HK-2 (cell line): ENCODE measurements around the gene VSIG10.
A peak's percentile ranks its signal among the peaks of the same experiment; 100 is the strongest.
"Not testable (repeated sequence)": the region's sequence is repeated elsewhere in the genome, so short reads cannot be mapped to it uniquely, and the experiment has no call there.

Source experiments
- DNase-seq: peaks from one replicate; pipeline ENCODE4 v3.0.0-alpha.2; 2018; ENCODE audit not compliant: unreplicated experiment

The VSIG10 gene

DNA sequence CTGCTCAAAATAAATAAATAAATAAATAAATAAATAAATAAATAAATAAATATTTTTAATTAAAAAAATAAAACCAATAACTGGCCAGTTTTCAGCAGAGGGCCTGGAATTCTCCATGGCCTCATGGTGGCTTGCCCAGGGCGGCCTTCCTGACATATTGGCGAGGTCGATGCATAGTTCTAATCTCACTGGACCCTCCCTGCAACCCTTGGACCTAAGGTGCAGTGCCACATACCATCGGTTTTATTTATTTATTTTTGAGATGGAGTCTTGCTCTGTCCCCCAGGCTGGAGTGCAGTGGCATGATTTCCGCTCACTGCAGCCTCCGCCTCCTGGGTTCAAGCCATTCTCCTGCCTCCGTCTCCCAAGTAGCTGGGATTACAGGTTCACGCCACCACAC is 3.9 kb upstream of the VSIG10 start:
- DNase-seq, result no peak

GRCh38 chr12:118107011-118107410 is 3.2 kb upstream of the VSIG10 start:
- no peak for DNase-seq

- no peak for DNase-seq
Observed at GRCh38 chr12:118103201-118103600, 610 bp downstream of the VSIG10 start.

DNA sequence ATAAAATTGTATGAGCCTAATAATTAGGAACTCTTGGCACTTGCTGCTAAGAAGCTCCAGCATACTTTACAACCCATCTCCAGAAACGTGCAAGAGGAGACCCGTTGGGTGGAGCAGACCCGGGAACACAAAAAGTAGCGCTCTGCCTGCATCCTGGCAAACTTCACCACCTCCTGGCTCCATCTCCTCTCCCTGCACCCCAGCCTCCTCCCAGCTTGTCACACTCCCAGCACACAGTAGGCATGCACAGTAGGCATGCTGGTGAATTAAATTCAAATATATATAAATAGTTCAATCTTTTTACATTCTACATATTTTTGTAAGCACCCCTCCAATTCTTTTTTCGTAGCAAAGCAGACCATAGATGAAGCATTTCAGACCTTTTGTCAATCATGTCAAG is 1.2 kb downstream of the VSIG10 start:
- peak; percentile 6 for DNase-seq

- DNase-seq, result peak; percentile 70
Observed at GRCh38 chr12:118102070-118102469, 1.7 kb downstream of the VSIG10 start.

- DNase-seq, result no peak
Observed at GRCh38 chr12:118101051-118101450, 2.8 kb downstream of the VSIG10 start.

DNA sequence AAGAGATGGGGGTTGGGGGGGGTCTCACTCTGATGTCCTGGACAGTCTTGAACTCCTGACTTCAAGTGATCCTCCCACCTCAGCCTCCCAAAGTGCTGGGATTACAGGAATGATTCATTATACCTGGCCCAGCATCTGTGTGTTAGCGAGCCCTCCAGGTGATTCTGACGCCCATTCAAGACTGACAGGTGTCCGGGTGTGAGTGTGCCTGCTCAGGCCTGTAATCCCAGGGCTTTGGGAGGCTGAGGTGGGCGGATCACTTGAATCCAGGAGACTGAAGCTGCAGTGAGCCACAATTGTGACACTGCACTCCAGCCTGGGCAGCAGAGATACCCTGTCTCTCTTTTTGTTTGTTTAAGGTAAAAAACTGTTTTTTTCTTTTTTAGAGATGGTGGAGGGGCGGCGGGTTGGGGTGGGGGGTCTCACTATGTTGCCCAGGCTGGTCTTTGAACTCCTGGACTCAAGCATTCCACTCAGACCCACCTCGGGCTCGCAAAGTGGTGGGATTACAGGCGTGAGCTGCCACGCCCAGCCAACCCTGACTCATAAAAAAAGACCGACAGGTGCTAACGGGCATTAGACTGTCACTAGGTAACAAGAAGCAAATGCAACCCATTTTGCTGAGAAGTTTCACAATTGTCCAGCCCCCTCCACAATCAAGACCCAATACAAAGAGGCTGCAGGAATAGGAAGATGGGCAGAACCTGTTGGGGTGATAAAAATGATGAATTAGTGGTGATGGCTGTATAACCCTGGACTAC is 4.7 kb downstream of the VSIG10 start:
- DNase-seq, result no peak

GRCh38 chr12:118098401-118098800 is 5.4 kb downstream of the VSIG10 start:
- DNase-seq, result no peak

DNA sequence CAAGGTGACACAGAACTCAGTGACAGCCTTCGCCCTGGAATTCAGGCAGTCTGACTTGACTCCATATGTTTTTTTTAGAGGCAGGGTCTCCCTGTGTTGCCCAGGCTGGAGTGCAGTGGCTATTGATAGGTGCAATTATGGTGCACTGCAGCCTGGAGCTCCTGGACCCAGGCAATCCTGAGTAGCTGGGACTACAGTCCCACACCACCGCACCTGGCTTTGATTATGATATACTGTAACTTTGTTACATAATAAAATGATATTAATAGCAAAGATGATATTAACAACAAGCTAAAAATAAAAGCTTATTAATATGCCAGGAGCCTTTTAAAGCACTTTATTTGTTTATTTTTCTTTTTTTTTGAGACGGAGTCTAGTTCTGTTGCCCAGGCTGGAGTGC is 9.8 kb downstream of the VSIG10 start:
- DNase-seq, result no peak

DNA sequence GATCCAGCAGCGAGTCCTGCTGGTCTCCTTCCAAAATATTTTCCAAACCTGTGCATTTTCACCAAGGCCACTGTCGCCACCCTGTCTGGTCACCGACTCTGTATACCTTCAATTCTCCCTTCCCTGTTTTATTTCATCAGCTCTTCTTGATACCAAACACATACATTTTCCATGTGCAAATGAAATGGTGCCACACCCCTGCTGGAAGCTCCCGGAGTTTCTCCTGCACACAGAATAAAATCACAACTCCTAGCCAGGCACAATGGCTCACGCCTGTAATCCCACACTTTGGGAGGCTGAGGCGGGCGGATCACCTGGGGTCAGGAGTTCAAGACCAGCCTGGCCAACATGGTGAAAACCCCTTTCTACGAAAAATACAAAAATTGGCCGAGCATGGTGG is 14.0 kb downstream of the VSIG10 start:
- DNase-seq, result no peak

DNA sequence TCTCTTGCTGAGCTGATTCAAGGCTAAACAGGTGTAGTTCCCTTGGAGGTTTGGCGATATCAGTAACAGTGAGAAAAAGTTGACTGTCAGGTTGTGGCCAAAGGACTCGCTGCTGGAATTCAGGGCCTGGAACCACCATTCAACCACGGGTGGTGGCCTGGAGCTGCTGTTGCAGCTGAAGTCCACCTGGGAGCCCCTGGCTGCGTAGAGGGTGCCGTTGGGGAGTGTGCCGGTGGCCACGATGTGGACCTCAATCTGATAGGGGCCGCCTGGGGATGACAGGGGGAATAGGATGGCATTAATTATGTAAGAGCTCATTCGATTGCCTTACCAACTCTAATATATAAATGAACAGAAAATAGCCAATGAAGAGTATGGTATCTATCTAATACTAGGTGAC is 21.6 kb downstream of the VSIG10 start:
- DNase-seq, result no peak

- DNase-seq, result not testable (repeated sequence)
Observed at GRCh38 chr12:118081521-118081920, 22.3 kb downstream of the VSIG10 start.

DNA sequence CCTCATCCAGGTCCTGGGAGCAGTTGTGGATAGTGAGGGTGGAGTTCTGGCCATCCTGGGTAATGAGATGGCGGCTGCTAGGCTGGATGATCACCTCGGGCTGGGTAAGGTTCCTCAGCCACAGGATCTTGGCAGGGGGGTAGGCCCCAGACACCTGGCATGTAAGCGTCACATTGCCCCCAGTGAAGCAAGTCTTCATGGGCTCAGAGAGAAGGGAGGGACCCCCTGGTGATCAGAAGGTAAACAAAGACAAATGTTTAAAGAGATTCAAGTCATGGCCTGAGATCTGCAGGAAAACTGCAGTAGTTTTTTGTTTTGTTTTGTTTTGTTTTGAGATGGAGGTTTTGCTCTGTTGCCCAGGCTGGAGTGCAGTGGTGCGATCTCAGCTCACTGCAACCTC is 30.0 kb downstream of the VSIG10 start:
- no peak for DNase-seq

DNA sequence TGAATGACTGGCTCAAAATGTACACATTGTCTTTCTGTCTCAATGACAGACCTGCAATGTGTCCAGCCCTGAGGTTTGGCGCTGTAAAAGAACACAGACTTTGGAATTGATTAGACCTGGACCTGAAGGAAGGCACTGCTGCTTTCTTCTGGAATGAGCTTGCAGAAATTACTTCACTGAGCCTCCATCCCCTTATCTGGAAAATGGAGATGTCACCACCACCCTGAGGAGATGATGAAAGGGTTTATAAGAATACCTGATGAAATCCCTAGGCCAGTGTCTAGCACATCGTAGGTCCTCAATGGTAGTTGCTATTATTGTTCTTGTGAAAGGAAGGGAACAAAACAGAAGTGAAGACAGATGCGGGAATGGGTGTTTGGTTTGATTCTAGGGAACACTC is 33.2 kb downstream of the VSIG10 start:
- no peak for DNase-seq

- DNase-seq, result no peak
Observed at GRCh38 chr12:118068445-118068844, 35.4 kb downstream of the VSIG10 start.

GRCh38 chr12:118065380-118065779 is 38.4 kb downstream of the VSIG10 start:
- no peak for DNase-seq

DNA sequence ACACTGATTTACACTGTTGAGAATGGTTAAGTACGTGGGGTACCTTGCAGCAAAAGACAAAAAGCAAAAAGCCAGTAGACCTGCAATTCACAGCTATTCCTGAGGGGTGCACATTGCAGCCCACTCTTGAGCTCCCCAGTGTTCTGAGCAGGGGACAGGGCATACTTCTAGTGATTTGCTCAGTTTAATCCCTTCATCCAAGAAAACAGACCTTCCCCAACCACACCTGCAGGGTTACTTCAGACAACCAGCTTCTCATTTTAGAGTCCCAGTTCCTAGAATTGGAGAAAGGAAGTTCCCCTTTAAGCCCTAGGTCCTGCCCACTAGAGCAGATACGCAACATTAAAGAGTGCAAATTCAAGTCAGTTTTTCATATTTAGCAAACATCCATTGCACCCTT is 39.2 kb downstream of the VSIG10 start:
- DNase-seq, result no peak

- no peak for DNase-seq
Observed at GRCh38 chr12:118063576-118064391, 40.0 kb downstream of the VSIG10 start.

DNA sequence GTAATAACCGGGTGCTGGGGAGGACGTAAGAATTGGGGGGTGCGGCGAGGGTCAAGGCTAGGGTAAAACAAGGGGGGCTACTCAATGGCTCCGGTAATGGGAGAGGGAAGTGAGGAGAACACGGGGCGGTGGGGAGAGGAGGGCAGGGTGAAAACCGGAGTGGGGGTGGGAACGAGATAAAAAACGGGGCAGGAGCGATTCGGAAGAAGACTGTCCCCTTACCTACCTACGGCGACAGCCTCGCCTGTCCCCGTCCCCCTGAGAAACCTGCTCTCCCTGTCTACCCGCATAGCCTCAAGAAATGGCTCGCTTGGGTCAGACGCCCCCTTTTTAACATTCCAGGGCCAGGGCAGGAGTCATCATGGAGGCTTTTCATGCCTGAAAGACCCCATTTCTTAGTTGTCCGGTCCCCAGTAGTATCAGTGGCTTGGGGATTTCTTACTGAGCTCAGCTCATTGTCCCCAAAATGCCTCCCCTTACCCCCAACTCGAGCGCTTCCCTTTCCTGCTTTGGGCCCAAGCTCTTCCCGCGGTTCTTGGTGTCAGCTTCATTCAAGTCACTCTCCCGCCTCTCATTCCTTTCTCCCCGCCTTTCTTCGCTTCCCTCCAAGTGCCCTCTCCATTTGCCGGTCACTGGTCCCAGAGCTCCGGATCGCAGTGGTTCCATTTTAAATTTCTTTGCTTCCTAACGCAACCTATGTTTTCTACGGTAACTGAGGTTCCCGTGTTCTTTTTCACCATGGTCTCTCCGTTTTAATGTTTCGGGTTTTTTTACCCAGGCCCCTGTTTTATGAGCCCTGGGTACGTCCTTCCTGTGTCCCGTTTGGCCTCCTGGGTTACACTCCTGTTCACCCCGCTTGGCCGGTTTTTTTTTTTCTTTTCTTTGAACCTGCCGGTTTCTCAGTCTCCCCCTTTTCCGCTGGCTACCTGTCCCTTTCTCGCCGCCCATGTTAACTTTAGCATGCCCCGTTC is 41.7 kb downstream of the VSIG10 start:
- DNase-seq, result peak; percentile 51

DNA sequence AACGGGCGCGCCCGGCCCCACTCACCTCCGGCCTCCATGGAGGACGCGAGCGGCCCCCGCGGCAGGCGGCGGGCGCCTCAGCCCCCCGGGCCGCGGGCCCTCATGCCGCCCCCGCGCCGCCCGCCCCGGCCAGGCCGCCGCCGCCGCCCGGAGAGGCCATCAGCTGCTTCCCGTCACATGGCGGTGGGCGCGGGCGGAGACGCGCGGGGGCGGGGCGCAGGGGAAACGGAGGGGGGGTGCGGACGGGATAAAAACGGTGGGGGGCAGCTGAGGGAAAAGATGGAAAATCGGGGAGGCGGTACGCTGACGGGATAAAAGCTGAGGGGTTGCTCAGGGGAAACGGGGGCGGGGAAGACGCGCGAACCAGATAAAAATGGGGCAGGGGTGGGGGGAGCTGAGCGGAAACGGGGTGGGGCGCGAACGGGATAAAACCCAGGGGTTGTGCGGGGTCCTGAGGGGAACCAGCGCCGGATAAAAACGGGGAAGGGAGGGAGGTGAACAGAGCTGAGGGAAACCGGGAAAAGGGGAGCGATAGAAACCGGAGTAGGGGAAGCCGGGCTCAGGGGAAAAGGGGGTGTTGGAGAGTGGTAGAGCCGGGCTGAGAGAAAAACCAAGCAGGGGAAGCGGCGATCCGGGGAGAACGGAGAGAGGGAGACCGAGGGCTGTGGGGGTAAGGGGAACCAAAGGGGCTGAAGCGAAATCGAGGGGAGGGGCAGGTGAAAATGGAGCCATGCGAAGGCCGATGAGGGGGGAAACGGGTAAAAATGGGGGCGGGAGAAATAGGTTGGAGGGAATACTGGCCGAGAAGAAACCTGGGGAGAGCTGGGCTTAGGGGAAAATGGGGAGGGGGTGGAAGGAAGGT is 42.6 kb downstream of the VSIG10 start, which contains the start of gene WSB2:
Gene WSB2 (minus strand): TSS at position 169 of the 862 bp plus-strand sequence. CDS start 131 bp downstream, at position 38.
- DNase-seq, result peak; percentile 72
